ENCODE results near the gene TNRC6C.

DNA sequence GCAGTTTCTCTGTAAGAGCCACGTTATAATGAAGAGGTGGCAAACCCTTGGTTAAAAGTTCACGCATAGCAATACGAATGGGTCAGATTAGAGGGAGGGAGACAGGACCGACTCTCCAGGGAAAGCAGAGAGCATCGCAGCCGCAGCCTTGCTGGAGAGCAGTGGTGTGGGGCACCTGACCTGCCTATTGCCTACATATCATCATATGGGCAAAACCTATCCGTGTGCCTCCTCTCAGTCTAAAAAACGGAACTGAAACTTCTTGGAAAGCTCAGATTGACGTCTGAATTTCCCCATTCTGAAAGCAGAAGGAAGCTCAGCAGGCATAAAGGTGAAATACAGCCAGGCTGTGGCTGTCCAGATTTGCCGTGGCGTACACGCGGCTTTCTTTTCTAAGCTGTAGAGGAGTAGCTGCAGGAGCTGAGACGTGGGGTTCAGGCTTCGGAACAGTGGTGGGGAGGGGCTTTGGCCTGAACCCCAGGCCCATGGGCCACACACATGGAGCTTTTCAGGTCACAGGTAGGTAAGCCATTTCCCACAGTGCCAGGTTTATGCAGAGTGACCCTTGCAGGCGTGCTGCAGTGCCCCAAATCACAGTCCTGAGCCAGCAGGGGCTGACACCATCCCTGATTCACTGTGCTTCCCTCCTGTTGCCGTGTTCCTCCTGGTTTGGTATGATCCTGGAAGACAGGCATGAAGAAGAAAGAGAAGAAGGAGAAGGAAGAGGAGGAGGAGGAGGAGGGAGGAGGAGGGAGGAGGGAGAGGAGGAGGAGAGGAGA, 41.6 kb upstream of the TNRC6C start:
- TF ChIP-seq CTCF (IDR thresholded peaks at IDR 0.05; ENCODE audit: low read depth, low read length) = no peak
- TF ChIP-seq POLR2A (IDR thresholded peaks at IDR 0.05; ENCODE audit: extremely low read depth, insufficient read length) = no peak

Measured in NB4 (cell line).